ENCODE results near the gene KCNH2. TPM values are rescaled to one million over a fixed set of nuclear protein-coding genes. Genes with fewer than 3 reads are reported as not detected.

The KCNH2 gene
- total and polyA plus RNA-seq, 2 of the 13 experiments (the other 11 are each of a cell fraction or from before 2014, with no cell fraction given), result 0.09 to 0.11 TPM

DNA sequence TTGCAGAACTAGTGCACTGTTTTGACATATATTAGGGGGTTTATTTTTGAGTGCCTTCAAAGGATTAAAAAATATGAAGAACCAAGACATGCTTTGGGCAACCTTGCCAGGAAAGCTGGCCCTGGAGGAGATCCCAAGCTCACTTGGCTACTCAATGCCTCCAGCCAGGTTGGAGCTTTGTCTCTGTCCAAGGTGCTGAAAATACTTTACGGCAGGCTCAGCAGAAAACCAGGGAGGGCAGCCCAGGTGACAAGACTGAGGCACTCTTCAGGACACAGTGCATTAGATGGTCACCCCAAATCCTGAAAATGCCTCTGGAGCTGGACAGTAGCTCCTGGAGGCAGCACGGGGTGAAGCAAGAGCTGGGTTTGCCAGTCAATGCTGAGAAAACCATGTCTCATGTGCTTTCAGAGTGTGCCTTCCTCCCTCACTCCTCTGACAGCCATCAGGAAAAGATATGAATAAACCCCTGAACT is 5.8 kb upstream of the KCNH2 start (continued):
- TF ChIP-seq TGIF2 (CRISPR knock-in tag; IDR thresholded peaks at IDR 0.05) (peak; percentile 21; the same call in 1 of the 2 replicates), STAT5B (CRISPR knock-in tag; IDR thresholded peaks at IDR 0.05) (0 out of 2 replicates have a peak, but pooled peaks have one; percentile 46), ZBTB49 (CRISPR knock-in tag; IDR thresholded peaks at IDR 0.05; ENCODE audit: borderline replicate concordance) (peak; percentile 84; the same call in 1 of the 2 replicates), BORCS8-MEF2B (CRISPR knock-in tag; IDR thresholded peaks at IDR 0.05) (peak; percentile 25; the same call in 1 of the 2 replicates), ZNF782 (CRISPR knock-in tag; IDR thresholded peaks at IDR 0.05; ENCODE audit: borderline replicate concordance) (no peak), TEAD3 (CRISPR knock-in tag; optimal IDR thresholded peaks at IDR 0.05; ENCODE audit: borderline replicate concordance) (peak; percentile 19), DPF2 (CRISPR knock-in tag; IDR thresholded peaks at IDR 0.05; ENCODE audit: borderline replicate concordance, low read depth) (no peak), ZSCAN9 (CRISPR knock-in tag; IDR thresholded peaks at IDR 0.05; ENCODE audit: borderline replicate concordance) (peak; percentile 93), NKX3-1 (CRISPR knock-in tag; IDR thresholded peaks at IDR 0.05) (peak; percentile 81; the same call in 1 of the 2 replicates), ZNF557 (CRISPR knock-in tag; IDR thresholded peaks at IDR 0.05) (peak; percentile 62; the same call in 1 of the 2 replicates), ZNF841 (CRISPR knock-in tag; IDR thresholded peaks at IDR 0.05; ENCODE audit: borderline replicate concordance) (no peak), ZNF562 (CRISPR knock-in tag; IDR thresholded peaks at IDR 0.05; ENCODE audit: borderline replicate concordance) (no peak), ZFP37 (CRISPR knock-in tag; IDR thresholded peaks at IDR 0.05; ENCODE audit: borderline replicate concordance) (peak; percentile 45; the same call in 1 of the 2 replicates), HOXA5 (CRISPR knock-in tag; IDR thresholded peaks at IDR 0.05) (peak; percentile 93), MYPOP (CRISPR knock-in tag; IDR thresholded peaks at IDR 0.05) (0 out of 2 replicates have a peak, but pooled peaks have one; percentile 36), SSRP1 (CRISPR knock-in tag; IDR thresholded peaks at IDR 0.05) (no peak), ZSCAN12 (CRISPR knock-in tag; IDR thresholded peaks at IDR 0.05) (0 out of 2 replicates have a peak, but pooled peaks have one; percentile 27), BRCA1 (CRISPR knock-in tag; IDR thresholded peaks at IDR 0.05) (0 out of 2 replicates have a peak, but pooled peaks have one; percentile 51), WIZ (CRISPR knock-in tag; IDR thresholded peaks at IDR 0.05) (peak; percentile 87; the same call in 1 of the 2 replicates), ZNF766 (CRISPR knock-in tag; IDR thresholded peaks at IDR 0.05; ENCODE audit: borderline replicate concordance) (0 out of 2 replicates have a peak, but pooled peaks have one; percentile 23), ZNF569 (CRISPR knock-in tag; IDR thresholded peaks at IDR 0.05; ENCODE audit: borderline replicate concordance) (no peak), IRF2 (CRISPR knock-in tag; IDR thresholded peaks at IDR 0.05) (peak; percentile 29; the same call in 1 of the 2 replicates)
- TF ChIP-seq, protein P1, sequence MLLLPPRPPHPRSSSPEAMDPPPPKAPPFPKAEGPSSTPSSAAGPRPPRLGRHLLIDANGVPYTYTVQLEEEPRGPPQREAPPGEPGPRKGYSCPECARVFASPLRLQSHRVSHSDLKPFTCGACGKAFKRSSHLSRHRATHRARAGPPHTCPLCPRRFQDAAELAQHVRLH (CRISPR knock-in tag; IDR thresholded peaks at IDR 0.05; ENCODE audit: borderline replicate concordance, low read depth), result peak; percentile 83; the same call in 1 of the 2 replicates
- TF ChIP-seq, protein P2, sequence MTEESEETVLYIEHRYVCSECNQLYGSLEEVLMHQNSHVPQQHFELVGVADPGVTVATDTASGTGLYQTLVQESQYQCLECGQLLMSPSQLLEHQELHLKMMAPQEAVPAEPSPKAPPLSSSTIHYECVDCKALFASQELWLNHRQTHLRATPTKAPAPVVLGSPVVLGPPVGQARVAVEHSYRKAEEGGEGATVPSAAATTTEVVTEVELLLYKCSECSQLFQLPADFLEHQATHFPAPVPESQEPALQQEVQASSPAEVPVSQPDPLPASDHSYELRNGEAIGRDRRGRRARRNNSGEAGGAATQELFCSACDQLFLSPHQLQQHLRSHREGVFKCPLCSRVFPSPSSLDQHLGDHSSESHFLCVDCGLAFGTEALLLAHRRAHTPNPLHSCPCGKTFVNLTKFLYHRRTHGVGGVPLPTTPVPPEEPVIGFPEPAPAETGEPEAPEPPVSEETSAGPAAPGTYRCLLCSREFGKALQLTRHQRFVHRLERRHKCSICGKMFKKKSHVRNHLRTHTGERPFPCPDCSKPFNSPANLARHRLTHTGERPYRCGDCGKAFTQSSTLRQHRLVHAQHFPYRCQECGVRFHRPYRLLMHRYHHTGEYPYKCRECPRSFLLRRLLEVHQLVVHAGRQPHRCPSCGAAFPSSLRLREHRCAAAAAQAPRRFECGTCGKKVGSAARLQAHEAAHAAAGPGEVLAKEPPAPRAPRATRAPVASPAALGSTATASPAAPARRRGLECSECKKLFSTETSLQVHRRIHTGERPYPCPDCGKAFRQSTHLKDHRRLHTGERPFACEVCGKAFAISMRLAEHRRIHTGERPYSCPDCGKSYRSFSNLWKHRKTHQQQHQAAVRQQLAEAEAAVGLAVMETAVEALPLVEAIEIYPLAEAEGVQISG (CRISPR knock-in tag; IDR thresholded peaks at IDR 0.05), result peak; percentile 41; the same call in 1 of the 2 replicates

All from HepG2 (cell line).